Thoracic aorta (tissue), 2 donors: ENCODE results near the gene MAGI1. TPM values are rescaled to one million over a fixed set of nuclear protein-coding genes. Genes with fewer than 3 reads are reported as not detected.

Experiments used
- ATAC-seq: fragments of 150-250 bp; one replicate; pipeline ENCODE4 v1.8.0; 2017; ENCODE audit warnings: low read depth; ENCODE audit not compliant: insufficient number of reproducible peaks, low FRiP score
- DNase-seq: peaks from one replicate; pipeline ENCODE4 v3.0.0-alpha.2; 2020; ENCODE audit warnings: low spot score
- H3K27ac ChIP-seq, 2 donors: fragments of 200-600 bp; sonication (generic); 1 replicate in 1 of 2; 2 replicates in 1 of 2; pipeline ENCODE4 v1.5.1; 2016; ENCODE audit warnings: mild to moderate bottlenecking in 2 of 2, moderate library complexity in 2 of 2
- H3K27me3 ChIP-seq: fragments of 200-600 bp; sonication (generic); replicated peaks from 2 replicates; pipeline ENCODE4 v1.6.0; 2016; ENCODE audit warnings: mild to moderate bottlenecking; ENCODE audit not compliant: insufficient read depth
- H3K36me3 ChIP-seq: fragments of 200-600 bp; sonication (generic); one replicate; pipeline ENCODE4 v1.5.1; 2016
- H3K4me1 ChIP-seq, 2 donors: fragments of 200-600 bp; sonication (generic); 1 replicate in 1 of 2; 2 replicates in 1 of 2; pipeline versions ENCODE4 v1.5.1 to v1.6.0; 2016; ENCODE audit warnings: low read depth in 2 of 2, mild to moderate bottlenecking in 1 of 2; ENCODE audit not compliant: control insufficient read depth in 1 of 2
- H3K4me3 ChIP-seq: fragments of 200-600 bp; sonication (generic); 2 replicates; pipeline ENCODE4 v1.5.1; 2016; ENCODE audit warnings: mild to moderate bottlenecking
- H3K9me3 ChIP-seq: fragments of 200-600 bp; sonication (generic); 2 replicates; pipeline ENCODE4 v1.5.1; 2016
- total RNA-seq, 2 donors: library from RNA; depleted of rRNA; stranded (reverse); fragments of >200 nt; gene quantifications; one replicate each; pipeline versions ENCODE4 v1.1.0 to v1.2.3, GENCODE V29; 2016
- TF ChIP-seq, protein P1 (sequence below): fragments of 200-600 bp; sonication (generic); IDR thresholded peaks from one replicate; pipeline ENCODE4 v1.5.1; 2019; ENCODE audit warnings: antibody characterized with exemption

The MAGI1 gene
- total RNA-seq, 2 donors from 2014 or later, result 48.2 to 88.5 TPM

DNA sequence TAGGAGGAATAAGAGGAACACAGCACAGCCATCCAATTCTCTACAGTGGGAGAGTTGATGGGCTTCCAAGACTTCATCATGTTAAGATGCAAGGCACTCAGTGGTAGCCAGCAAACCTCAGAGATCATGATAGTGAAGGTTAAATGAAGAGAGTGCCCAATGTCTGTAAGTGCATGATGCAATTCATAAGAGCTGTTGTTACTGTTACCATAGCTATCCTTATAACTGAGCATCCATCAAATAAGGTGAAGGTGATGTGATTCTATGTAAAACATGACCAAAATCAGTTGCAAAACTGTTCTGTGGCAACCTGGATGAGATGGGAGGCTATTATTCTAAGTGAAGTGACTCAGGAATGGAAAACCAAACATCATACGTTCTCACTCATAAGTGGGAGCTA is 289.7 kb downstream of the MAGI1 start:
- Histone ChIP-seq H3K36me3 (no peaks in the 10 kb centered on the region), H3K9me3 (no peaks in the 10 kb centered on the region), H3K27me3 (no peaks in the 10 kb centered on the region), H3K4me3 (no peak overlapping the region), H3K27ac (no peak overlapping the region), H3K4me1 (no peaks in the 10 kb centered on the region)
- TF ChIP-seq, protein P1, sequence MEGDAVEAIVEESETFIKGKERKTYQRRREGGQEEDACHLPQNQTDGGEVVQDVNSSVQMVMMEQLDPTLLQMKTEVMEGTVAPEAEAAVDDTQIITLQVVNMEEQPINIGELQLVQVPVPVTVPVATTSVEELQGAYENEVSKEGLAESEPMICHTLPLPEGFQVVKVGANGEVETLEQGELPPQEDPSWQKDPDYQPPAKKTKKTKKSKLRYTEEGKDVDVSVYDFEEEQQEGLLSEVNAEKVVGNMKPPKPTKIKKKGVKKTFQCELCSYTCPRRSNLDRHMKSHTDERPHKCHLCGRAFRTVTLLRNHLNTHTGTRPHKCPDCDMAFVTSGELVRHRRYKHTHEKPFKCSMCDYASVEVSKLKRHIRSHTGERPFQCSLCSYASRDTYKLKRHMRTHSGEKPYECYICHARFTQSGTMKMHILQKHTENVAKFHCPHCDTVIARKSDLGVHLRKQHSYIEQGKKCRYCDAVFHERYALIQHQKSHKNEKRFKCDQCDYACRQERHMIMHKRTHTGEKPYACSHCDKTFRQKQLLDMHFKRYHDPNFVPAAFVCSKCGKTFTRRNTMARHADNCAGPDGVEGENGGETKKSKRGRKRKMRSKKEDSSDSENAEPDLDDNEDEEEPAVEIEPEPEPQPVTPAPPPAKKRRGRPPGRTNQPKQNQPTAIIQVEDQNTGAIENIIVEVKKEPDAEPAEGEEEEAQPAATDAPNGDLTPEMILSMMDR, result no peak
- DNase-seq (no peak), ATAC-seq (no peak)

DNA sequence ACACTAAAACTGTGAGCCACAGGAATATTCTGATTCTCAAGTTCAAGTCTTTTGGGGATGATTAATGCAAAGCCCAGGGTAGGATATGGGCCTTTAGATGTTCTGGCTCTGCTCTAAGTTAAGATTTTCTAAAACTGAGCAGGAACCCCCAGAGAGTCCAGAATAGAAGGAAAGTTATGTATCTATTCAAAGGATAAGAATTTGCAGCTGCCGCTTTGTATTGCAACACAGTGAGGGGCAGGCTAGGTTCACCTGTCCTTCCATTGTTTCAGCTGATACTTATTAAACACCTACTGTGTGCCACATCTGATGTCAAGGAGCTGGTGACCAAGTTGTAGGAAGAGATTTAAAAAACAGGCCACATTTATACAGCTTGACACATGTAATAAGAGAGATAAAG is 290.4 kb downstream of the MAGI1 start:
- no peak overlapping the region for H3K4me3 ChIP-seq
- ATAC-seq (no peak), DNase-seq (no peak)
- no peaks in the 10 kb centered on the region for H3K4me1 ChIP-seq
- no peak overlapping the region for H3K27ac ChIP-seq
- no peaks in the 10 kb centered on the region for H3K9me3 ChIP-seq
- H3K27me3 ChIP-seq, result no peaks in the 10 kb centered on the region
- no peaks in the 10 kb centered on the region for H3K36me3 ChIP-seq
- TF ChIP-seq, protein P1, result no peak

DNA sequence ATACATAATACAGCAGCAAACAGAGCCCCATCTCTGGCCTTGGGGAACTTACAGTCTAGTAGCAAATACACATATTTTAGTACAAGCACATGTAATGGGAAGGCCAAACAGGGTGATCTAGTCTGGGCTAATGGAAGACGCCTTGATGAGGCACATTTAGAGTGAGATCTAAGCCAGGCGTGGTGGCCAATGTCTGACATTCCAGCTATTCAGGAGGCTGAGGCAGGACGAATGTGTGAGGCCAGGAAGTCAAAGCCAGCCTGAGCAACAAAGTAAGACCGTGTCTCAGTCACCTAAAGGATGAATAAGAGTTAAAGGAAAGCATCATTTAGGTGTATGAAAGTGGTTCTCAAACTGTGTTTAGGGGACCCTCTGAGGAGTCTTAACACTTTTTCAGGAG is 291.9 kb downstream of the MAGI1 start:
- TF ChIP-seq, protein P1, result no peak
- Histone ChIP-seq H3K4me1 (no peaks in the 10 kb centered on the region), H3K4me3 (no peak overlapping the region), H3K27me3 (no peaks in the 10 kb centered on the region), H3K36me3 (no peaks in the 10 kb centered on the region), H3K9me3 (no peaks in the 10 kb centered on the region), H3K27ac (no peak overlapping the region)
- ATAC-seq (no peak), DNase-seq (no peak)

DNA sequence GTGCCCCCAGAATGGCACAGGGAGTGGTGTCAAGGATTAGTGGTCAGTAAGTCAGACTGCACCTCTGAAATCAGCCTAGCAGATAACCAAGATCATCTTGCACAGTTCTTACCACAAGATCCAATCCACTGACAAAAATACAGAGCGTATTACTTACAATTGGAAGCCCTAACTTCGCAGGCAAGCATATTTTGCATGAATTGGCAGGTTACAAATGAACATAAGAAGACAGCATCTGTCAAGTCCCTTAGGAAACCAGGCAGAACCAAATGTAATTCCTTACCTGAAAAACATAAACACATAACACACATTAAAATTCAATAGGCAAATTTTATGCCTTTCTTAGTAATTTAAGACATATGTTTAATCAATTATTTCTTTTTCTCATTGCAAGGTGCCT is 293.4 kb downstream of the MAGI1 start:
- Histone ChIP-seq H3K4me3 (no peak overlapping the region), H3K9me3 (no peaks in the 10 kb centered on the region), H3K27ac (no peak overlapping the region), H3K4me1 (no peaks in the 10 kb centered on the region), H3K36me3 (no peaks in the 10 kb centered on the region), H3K27me3 (no peaks in the 10 kb centered on the region)
- TF ChIP-seq, protein P1, result no peak
- DNase-seq (no peak), ATAC-seq (no peak)

DNA sequence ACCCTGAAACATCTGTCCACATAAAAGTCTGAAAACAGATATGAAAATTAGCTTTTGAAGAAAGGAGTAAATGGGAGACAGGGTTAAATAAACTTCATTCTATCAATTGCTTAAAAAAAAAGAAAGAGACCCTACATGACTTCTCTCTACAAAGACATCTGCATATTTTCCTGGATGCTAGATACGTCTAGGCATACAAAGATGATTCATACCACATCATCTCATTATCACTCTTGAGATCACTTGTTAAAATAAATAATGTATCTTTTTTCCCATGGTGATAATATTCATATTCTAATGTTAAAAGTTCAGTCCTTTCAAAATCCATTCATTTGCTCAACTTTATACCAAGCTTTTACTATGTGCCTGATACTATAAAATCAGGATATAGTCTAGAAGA is 295.8 kb downstream of the MAGI1 start:
- TF ChIP-seq, protein P1, result no peak
- no peak for ATAC-seq
- Histone ChIP-seq H3K9me3 (no peaks in the 10 kb centered on the region), H3K4me3 (no peak overlapping the region), H3K27me3 (no peaks in the 10 kb centered on the region), H3K36me3 (no peaks in the 10 kb centered on the region), H3K4me1 (no peaks in the 10 kb centered on the region), H3K27ac (no peak overlapping the region)
- no peak for DNase-seq
